KMS-11 (cell line): ENCODE data around the gene HDAC6.

Experiments
- H2AFZ ChIP-seq: fragments of 200-600 bp; sonication (generic); 2 replicates; pipeline ENCODE4 v1.6.1; 2016; ENCODE audit warnings: antibody characterized with exemption, mixed run types, low read depth
- H3K27ac ChIP-seq: fragments of 200-600 bp; sonication (generic); 2 replicates; pipeline ENCODE4 v1.6.1; 2016; ENCODE audit warnings: mild to moderate bottlenecking, mixed run types
- H3K27me3 ChIP-seq: fragments of 200-600 bp; sonication (generic); 2 replicates; pipeline ENCODE4 v1.6.1; 2017; ENCODE audit warnings: mild to moderate bottlenecking, low read depth, mixed run types, moderate library complexity; ENCODE audit not compliant: insufficient read depth
- H3K36me3 ChIP-seq: fragments of 200-600 bp; sonication (generic); 2 replicates; pipeline ENCODE4 v1.6.1; 2017; ENCODE audit warnings: mild to moderate bottlenecking, mixed run types; ENCODE audit not compliant: insufficient read depth
- H3K4me1 ChIP-seq: fragments of 200-600 bp; sonication (generic); 2 replicates; pipeline ENCODE4 v1.6.1; 2016; ENCODE audit warnings: mild to moderate bottlenecking, low read depth, mixed run types; ENCODE audit not compliant: poor library complexity, severe bottlenecking
- H3K4me2 ChIP-seq: fragments of 200-600 bp; sonication (generic); 2 replicates; pipeline ENCODE4 v1.7.0; 2016; ENCODE audit warnings: mild to moderate bottlenecking, mixed run types
- H3K4me3 ChIP-seq: fragments of 200-600 bp; sonication (generic); IDR thresholded peaks from 2 replicates; pipeline ENCODE4 v1.6.1; 2017; ENCODE audit warnings: low read depth, low read length, mixed read lengths; ENCODE audit not compliant: insufficient read depth
- H3K79me2 ChIP-seq: fragments of 200-600 bp; sonication (generic); 2 replicates; pipeline ENCODE4 v1.6.1; 2016; ENCODE audit warnings: low read depth, mixed run types; ENCODE audit not compliant: insufficient read depth
- H3K9ac ChIP-seq: fragments of 200-600 bp; sonication (generic); 2 replicates; pipeline ENCODE4 v1.6.1; 2016; ENCODE audit warnings: mild to moderate bottlenecking, mixed run types
- H4K20me1 ChIP-seq: fragments of 200-600 bp; sonication (generic); 2 replicates; pipeline ENCODE4 v1.6.1; 2016; ENCODE audit warnings: mild to moderate bottlenecking, mixed run types; ENCODE audit not compliant: insufficient read depth
- TF ChIP-seq, protein P1 (sequence below): fragments of 200-600 bp; sonication (generic); conservative IDR thresholded peaks from 2 replicates; pipeline ENCODE4 v1.6.1; 2017; ENCODE audit warnings: low read depth, mild to moderate bottlenecking, antibody characterized with exemption, low read length, moderate library complexity, mixed read lengths

Gene HDAC6

DNA sequence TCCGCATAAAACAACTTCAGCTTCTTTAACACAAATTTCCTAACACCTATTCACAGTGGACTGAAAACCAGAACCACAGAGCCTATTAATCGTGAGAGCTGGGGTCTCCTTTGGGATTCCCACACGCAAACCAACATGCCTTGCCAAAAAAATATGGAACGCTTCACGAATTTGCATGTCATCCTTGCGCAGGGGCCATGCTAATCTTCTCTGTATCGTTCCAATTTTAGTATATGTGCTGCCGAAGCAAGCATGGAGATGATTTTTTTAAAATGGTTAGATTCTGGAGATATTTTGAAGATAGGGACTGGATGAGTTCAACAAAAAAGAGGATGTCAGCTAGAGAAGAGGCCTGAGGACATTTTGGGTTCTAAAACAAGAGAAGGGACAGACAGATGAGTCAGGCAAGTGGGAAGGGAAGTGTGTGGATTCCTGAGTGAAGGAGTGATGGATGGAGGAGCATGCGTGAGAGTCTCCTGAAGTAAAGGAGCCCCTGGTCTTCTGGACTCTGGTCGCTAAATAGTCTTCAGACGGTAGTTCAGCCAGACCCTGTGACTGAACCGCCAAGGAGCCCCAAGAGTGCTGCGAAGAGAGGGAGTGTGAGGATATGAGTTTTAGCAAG lies 24.9 kb upstream of the HDAC6 start:
- H4K20me1 ChIP-seq = no peaks in the 10 kb centered on the region
- H3K4me2 ChIP-seq = no peak overlapping the region
- no peak overlapping the region for H3K27ac ChIP-seq
- H3K27me3 ChIP-seq = no peaks in the 10 kb centered on the region
- TF ChIP-seq, protein P1, sequence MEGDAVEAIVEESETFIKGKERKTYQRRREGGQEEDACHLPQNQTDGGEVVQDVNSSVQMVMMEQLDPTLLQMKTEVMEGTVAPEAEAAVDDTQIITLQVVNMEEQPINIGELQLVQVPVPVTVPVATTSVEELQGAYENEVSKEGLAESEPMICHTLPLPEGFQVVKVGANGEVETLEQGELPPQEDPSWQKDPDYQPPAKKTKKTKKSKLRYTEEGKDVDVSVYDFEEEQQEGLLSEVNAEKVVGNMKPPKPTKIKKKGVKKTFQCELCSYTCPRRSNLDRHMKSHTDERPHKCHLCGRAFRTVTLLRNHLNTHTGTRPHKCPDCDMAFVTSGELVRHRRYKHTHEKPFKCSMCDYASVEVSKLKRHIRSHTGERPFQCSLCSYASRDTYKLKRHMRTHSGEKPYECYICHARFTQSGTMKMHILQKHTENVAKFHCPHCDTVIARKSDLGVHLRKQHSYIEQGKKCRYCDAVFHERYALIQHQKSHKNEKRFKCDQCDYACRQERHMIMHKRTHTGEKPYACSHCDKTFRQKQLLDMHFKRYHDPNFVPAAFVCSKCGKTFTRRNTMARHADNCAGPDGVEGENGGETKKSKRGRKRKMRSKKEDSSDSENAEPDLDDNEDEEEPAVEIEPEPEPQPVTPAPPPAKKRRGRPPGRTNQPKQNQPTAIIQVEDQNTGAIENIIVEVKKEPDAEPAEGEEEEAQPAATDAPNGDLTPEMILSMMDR = no peak
- H3K4me3 ChIP-seq = no peak overlapping the region
- H2AFZ ChIP-seq = no peak overlapping the region
- no peaks in the 10 kb centered on the region for H3K4me1 ChIP-seq
- no peak overlapping the region for H3K9ac ChIP-seq
- H3K36me3 ChIP-seq = no peaks in the 10 kb centered on the region
- no peaks in the 10 kb centered on the region for H3K79me2 ChIP-seq

DNA sequence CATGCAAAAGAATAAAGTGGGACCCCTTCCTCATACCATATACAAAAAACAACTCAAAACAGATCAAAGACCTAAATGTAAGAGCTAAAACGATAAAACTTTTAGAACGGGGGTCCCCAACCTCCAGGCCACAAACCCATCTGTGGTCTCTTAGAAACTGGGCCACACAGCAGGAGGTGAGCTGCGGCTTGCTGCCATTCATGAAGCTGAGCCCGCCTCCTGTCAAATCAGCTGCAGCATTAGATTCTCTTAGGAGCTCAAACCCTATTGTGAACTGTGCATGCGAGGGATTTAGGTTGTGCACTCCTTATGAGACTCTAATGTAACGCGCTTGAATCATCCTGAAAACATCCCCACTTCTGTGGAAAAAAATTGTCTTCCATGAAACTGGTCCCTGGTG lies 22.5 kb upstream of the HDAC6 start:
- Histone ChIP-seq H3K27ac (no peak overlapping the region), H3K4me3 (no peak overlapping the region), H3K36me3 (no peaks in the 10 kb centered on the region), H3K9ac (no peak overlapping the region), H3K27me3 (no peaks in the 10 kb centered on the region), H3K4me2 (no peak overlapping the region), H2AFZ (no peak overlapping the region), H4K20me1 (no peaks in the 10 kb centered on the region), H3K79me2 (no peaks in the 10 kb centered on the region), H3K4me1 (no peaks in the 10 kb centered on the region)
- TF ChIP-seq, protein P1 = no peak

DNA sequence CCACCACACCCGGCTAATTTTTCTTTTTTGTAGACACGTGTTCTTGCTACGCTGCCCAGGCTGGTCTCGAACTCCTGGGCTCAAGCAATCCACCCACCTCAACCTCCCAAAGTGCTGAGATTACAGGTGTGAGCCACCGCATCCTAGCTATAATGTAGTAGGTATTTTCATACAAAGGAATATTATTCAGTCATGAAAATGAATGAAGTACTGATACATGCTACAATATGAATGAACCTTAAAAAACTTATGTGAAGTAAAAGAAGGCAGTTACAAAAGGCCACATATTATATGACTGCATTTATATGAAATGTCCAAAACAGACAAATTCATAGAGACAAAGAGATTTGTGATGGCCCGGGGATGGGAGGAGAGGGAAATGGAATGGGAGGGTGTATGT lies 20.2 kb upstream of the HDAC6 start:
- Histone ChIP-seq H3K9ac (no peak overlapping the region), H3K4me3 (no peak overlapping the region), H2AFZ (no peak overlapping the region), H3K27ac (no peak overlapping the region), H3K4me2 (no peak overlapping the region), H4K20me1 (no peaks in the 10 kb centered on the region), H3K79me2 (no peaks in the 10 kb centered on the region), H3K4me1 (no peaks in the 10 kb centered on the region), H3K36me3 (no peaks in the 10 kb centered on the region), H3K27me3 (no peaks in the 10 kb centered on the region)
- TF ChIP-seq, protein P1 = no peak

DNA sequence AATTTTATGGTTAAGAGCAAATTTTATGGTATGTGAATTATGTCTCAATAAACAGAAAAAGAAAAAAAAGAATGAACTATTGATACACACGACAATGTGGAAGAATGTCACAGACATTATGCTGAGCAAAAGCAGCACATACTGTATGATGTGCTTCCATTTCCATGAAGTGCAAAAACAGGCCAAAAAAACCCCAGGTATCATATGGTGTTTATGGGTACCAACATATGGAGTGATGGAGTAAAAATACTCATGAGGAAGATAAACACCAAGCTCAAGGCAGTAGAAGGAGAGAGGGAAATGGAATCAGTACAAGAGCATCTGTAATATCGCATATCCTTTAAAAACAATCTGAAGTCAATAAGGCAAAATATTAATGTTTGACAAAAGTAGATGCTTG lies 19.7 kb upstream of the HDAC6 start:
- TF ChIP-seq, protein P1 = no peak
- no peak overlapping the region for H3K4me2 ChIP-seq
- no peak overlapping the region for H3K9ac ChIP-seq
- H3K4me1 ChIP-seq = no peaks in the 10 kb centered on the region
- no peaks in the 10 kb centered on the region for H3K79me2 ChIP-seq
- H3K27me3 ChIP-seq = no peaks in the 10 kb centered on the region
- no peak overlapping the region for H3K27ac ChIP-seq
- H3K36me3 ChIP-seq = no peaks in the 10 kb centered on the region
- no peak overlapping the region for H2AFZ ChIP-seq
- no peak overlapping the region for H3K4me3 ChIP-seq
- H4K20me1 ChIP-seq = no peaks in the 10 kb centered on the region
